Mammary epithelial cell (primary cell): Measurements from ENCODE around the gene SLC22A2.

Experiments
- EZH2 ChIP-seq: IDR thresholded peaks from 2 replicates; pipeline ENCODE4 v1.6.1; 2012; ENCODE audit warnings: low read length, inconsistent platforms, borderline replicate concordance
- TF ChIP-seq, protein P1 (sequence below), 2 donors: IDR thresholded peaks in 1 of 2; conservative IDR thresholded peaks in 1 of 2; 2 replicates each; pipeline ENCODE4 v1.5.1; 2011 to 2012; ENCODE audit warnings: inconsistent platforms in 2 of 2, low read length in 2 of 2, mild to moderate bottlenecking in 2 of 2, control low read depth in 1 of 2, low read depth in 1 of 2; ENCODE audit not compliant: insufficient read depth in 1 of 2; ENCODE audit errors: extremely low read depth in 1 of 2

DNA sequence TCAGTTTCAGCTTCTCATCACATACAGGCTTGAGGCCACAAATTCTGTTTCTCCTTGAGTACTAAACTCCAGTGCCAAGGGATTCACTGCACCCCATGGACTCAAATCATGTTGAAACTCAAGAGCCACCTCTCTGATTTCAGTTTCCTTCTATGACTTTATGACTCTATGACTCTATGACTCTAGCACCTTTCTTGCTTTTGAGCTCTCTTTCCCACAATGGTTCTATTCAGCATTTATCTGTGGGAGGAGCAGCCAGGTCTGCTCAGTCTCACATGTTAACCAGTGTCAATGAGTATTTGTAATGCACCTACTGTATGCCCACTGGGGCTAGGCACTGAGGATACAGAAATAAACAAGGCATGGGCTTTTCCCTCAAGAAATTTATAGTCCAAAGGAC is 14.6 kb upstream of the SLC22A2 start:
- TF ChIP-seq, protein P1, sequence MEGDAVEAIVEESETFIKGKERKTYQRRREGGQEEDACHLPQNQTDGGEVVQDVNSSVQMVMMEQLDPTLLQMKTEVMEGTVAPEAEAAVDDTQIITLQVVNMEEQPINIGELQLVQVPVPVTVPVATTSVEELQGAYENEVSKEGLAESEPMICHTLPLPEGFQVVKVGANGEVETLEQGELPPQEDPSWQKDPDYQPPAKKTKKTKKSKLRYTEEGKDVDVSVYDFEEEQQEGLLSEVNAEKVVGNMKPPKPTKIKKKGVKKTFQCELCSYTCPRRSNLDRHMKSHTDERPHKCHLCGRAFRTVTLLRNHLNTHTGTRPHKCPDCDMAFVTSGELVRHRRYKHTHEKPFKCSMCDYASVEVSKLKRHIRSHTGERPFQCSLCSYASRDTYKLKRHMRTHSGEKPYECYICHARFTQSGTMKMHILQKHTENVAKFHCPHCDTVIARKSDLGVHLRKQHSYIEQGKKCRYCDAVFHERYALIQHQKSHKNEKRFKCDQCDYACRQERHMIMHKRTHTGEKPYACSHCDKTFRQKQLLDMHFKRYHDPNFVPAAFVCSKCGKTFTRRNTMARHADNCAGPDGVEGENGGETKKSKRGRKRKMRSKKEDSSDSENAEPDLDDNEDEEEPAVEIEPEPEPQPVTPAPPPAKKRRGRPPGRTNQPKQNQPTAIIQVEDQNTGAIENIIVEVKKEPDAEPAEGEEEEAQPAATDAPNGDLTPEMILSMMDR (conservative IDR thresholded peaks at IDR 0.05 in 1 of 2, IDR thresholded peaks at IDR 0.05 in 1 of 2; ENCODE audit: extremely low read depth in 1 of 2, insufficient read depth in 1 of 2, low read depth in 1 of 2, low read length in 2 of 2) = no peak
- TF ChIP-seq EZH2 = no peak
